Globus pallidus (tissue), 1 donor: ENCODE data around the gene SORCS1.

Experiments used
- DNase-seq: peaks from one replicate; pipeline ENCODE4 v3.0.0-alpha.2; 2015; ENCODE audit warnings: low spot score

The SORCS1 gene

DNA sequence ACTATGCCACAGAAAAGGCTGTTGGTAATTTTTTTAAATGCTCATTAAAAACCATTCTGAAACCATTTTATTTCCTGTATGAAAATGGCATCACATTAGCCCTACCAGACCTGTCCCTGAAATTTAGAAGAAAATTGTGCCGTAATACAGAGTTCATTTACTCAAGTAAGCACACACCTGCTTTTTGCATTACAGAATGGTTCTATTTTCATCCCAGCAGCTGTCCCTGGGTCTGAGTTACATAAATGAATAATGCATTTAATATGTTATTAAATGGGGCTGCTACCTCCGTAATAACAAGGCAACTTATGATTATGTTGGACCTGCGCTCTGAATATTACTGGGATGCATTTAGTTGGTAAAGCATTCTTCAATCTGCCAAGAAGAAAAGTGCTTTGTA, 508.9 kb downstream of the SORCS1 start:
- DNase-seq: no peak

DNA sequence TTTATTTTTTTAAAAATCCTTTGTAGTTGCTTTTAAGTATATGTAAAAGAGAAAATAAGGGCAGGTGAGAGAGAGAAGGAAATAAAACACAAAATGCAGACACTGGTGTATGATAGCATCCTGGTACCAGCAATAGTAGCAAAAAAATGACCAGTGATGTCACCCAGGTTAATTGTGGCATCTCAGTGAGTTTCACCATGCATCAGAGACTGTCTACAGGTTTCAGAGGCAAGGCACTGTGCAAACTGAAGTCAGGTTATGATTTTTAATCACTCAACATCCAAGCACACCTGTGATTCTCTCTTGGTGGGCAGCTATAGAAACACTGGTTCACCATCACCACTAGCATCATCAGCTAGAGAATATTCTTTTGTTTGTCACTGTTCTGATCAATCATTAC, 509.3 kb downstream of the SORCS1 start:
- no peak for DNase-seq

DNA sequence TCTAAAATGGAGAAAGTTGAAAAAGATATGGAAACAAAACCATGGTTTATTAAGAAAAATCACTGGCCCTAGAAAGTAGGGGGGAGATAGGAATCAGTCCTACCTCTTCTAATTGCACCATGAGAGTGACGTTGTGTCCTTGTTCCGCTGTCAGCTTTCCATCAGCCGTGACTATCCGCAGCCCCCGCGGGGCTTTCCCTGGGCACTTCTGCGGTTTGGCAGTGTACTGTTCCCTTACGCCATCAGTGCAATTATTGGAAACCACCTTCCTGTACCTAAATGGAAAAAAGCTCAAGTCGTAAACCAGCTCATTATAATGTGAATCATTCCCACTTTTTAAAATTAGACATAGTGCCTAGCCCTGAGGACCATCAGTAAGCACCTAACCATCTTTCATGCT, 512.2 kb downstream of the SORCS1 start:
- DNase-seq: no peak

DNA sequence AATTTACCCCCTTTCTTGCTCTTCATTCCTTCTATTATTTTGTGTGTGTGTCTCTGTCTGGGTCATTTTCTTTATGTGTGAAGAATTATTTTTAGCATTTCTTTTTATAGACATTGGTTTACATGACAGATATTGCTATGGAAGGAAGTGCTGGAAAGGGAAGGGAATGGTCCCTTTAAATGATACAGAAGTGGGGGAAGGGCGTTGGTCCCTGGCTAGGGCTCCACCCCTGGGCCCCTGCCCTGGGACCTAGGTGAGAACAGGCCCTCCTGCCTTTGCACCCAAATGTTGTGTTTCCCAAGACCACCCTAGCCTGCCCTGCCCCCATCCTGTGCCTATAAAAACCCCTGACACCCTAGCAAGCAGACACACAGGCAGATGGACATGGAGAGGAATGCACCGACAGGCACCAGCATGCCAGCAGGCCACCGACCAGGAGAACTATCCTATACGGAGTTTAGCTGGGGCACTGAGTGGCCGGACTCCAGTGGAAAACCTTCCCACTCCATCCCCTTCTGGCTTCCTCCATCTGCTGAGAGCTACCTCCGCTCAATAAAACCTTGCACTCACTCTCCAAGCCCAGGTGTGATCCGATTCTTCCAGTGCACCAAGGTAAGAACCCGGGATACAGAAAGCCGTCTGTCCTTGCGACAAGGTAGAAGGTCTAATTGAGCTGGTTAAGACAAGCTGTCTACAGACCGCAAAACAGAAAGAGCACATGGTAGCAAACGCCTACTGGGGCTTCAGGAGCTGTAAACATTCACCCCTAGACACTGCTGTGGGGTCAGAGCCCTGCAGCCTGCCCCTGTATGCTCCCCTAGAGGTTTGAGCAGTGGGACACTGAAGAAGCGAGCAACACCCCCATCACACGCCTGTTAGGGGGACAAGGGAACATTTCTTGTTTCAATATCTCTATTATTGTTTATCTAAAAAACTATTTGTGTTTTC, 515.7 kb downstream of the SORCS1 start:
- no peak for DNase-seq

DNA sequence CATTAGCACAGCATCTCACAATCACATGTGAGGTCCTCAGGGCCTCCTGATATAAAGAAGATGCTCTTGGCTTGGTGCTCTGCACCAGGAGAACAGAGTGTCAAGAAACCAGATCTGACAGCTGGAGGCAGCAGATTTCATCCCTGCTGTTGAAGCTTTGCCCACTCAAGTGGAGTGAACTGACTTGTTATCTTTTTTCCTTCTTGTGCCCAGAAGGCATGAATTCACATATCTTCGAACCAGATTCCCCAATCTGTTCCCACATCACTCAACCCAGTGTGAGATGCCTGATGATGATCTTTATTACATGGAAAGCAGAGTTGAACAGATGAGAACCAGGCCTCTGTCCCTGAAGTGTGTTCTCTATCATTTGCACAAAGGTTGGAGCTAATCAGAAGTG, 521.0 kb downstream of the SORCS1 start:
- no peak for DNase-seq

DNA sequence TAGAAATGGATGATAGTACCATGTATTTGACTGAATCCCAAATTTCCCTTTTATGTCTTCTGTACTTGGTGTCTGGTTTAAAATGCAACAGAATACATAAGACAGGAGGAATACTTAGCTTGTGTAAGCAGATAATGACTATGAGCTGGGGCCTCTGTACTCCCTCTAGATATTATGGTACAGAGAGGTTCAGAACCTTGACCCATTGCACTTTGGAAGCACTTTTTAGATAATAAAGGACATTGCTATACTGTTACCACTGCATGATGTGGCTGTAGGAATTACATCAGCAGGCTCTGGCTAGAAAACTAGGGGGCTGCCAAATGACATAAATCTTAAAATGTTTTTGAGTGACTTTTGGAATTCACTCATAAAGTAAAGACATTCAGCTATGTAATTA, 526.6 kb downstream of the SORCS1 start:
- no peak for DNase-seq

DNA sequence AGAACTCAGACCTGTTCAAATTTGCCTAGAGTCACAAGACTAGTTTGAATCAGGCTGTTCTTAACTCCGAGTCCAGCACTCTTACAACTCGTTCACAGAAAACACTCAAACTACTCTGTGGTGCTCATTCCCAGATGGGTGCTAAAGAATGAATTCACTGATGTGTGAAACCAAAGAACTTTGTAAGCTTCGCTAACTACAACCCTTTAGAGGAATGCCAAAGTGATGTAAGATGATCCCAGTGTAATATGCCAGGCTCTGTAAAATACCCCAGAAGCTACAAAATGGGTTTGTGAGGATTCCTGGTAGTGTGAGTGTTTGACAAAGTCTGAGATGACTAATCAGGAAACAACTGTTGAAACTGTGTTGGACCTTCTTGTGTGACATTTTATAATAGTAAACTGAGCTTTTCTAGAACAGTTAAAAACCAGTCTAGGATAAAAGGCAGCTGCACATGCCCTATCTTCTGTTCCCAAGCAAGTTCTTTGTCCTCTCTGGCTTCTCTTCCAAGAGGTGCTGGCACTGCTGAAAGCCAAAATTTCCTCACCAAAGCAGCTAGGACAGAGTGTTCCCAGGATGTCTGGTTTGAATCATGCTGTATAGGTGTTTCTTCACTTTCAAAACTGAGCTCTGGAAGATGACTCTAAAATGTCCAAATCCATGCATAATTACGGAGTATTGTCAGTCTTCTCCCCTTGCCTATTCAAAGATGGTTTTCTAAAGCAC, 527.6 kb downstream of the SORCS1 start:
- DNase-seq: no peak

DNA sequence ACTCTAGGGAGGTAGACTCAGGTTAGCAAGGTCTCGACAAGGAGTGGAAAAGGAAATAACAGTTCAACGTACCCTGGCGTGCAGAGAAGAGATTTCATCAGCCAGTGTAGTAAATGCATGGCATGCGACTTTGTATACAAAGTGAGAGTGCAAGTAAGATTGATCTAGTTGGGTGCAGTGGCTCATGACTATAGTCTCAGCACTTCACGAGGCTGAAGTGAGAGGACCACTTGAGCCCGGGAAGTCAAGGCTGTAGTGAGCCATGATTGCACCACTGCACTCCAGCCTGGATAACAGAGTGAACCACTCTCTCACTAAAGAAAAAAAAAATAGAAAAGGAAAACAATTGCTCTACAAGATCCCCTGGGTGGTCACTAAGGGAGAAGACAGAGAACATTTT, 528.6 kb downstream of the SORCS1 start:
- DNase-seq: no peak

DNA sequence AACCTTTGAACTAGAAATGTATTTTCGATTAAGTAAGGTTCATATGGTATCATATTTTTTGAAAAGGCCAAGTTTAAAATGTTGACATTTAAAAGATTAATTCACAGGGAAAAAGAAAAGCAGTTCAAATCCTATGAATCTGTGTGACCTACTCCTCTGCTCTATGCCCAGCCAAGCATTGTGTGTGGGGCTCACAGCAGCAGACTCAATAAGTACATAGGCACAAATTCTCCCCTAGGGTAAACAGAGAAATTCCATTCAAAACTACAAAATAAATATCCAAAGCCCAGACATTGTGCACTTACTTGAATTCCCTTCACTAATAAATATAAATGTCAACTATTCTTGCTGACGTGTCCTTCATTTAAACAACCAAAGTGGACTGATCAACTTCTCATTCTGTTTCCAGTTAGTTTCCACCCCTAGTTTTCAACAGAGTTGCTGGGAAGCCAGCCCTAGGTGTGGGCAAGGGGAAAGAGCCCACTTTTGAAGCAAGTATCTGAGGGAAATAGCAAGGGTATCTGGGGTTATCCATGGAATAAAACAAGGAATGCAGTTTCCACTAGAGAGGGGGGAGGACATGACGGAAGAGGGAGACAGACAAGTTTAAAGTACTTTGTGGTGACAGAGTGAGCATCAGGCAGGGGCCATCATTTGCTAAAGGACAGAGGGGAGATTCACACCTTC, 533.3 kb downstream of the SORCS1 start:
- DNase-seq: no peak

DNA sequence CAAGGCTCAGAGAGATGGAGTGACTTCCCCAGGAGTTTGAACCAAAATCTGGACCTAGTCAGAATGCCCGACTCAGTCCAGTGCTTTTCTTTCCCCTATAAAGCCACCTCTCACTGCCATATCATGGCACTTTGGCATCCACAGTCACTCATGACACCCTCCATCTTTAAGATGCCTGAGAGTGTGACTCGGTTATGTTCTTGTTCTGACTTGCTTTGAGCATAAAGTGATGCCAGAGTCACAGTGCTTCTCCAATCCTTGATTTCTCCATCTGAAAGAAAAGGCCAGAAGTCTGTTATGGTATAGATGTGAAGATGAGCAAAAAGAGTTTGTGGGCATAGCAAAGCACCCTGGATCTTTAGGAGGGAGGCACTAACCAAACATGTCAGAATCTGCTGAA, 538.1 kb downstream of the SORCS1 start:
- DNase-seq: no peak

DNA sequence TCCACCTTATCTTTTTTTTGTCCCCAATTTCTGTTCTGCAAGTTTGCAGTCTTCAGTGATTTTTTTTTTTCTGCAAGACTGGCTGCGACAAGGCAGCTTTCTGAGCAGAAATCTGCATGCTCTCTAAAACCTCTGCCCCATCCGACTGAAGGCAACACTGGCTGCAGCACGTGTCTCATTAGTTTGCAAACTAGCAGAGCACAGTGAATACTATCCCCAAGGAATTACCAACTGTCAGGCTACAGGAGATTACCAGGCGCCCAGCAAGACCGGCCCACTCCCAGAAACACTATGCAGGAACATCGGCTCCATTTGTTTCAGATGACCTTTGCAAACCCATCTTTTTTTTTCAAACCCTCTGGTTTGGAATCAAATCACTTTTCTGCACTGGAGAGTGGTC, 538.8 kb downstream of the SORCS1 start:
- no peak for DNase-seq

DNA sequence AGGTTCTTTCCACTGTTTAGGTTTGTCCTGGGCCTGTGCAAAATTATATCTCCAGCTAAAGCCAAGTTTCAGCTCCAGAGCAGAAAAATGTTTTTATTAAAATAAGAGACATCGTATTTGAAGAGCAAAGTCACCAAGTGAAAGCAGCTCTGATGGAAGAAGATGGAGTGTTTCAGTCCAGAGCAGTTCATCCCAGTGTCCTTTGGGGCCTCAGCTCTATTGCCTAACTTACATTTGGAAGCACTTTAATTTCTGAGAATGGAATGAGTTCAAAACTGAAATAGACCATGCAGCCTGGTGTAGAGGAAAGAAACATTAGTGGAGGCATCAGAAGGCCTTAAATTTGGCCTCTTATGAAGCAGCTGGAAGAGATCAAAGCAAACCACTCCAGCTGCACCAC, 545.2 kb downstream of the SORCS1 start:
- no peak for DNase-seq

DNA sequence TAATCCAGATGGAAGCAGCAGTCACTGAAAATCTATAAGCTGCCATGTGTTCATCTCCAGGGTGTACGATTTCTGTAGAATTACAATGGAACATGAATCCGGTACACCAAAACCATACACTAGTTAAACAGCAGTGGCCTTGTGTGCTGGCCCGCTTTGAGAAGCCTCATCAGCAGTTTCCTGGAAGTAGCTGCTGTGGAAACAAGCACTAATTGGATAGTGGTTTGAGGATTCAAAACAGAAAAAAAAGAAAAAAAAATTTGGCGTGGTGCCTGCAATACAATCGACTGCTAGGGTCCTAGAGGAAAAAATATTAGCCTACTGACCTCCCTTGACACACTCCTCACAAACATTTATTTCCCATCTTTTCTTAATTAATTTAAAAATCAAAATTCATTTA, 545.9 kb downstream of the SORCS1 start:
- no peak for DNase-seq

DNA sequence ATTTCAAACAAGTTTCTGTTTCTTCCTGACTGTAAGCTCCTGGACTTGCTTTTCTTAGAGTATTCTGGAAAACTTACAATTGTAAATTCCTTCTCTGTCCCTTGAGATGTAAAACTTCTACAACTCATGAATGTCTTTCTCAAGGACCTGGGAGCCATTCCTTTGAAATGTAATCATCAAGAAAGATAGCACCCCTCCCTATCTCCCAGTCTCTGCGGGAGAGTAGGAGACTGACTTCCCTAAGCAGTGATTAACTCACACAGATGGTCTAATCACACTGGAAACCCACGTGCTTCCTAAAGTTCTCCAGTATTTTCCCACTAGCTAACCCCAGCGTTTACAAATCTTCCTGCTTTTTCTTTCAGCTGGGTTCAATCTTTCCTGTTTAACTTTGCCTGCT, 549.4 kb downstream of the SORCS1 start:
- no peak for DNase-seq

DNA sequence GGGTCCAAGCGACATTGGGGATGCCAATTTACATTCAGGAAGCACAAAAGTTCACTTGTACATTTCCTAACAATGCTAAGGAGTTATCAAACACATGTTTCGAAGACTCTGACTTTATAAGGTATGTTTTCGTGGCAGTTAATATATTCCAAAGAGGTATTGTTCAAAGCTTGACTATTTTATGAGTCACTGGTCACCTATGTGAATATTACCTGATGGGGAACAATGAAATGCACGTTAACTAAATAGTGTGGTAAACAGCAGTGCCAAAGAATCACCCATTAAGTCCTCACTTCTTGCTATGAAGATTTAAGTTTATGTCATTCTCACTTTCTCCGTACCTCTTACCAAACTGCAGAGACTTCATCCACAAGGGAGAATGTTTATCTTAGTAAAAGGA, 550.2 kb downstream of the SORCS1 start:
- no peak for DNase-seq

DNA sequence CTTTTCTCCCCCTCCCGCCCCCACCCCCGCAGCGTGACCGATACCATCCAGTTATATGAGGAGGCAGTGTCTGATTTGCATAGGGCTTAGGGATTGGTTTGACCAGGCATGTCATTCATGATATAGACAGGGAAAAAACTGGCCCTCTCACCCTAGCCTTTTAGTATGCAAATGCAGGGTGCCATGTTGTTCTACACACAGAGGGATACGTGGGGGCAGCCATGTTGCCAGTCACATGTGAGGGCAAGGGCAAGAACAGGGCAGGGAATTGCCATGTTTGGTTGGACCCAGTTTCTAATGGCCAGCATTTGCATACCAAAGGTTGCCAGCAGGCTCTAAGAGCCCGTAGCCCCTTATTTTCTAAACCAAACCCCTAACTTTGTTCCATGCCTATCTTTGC, 552.1 kb downstream of the SORCS1 start:
- no peak for DNase-seq

DNA sequence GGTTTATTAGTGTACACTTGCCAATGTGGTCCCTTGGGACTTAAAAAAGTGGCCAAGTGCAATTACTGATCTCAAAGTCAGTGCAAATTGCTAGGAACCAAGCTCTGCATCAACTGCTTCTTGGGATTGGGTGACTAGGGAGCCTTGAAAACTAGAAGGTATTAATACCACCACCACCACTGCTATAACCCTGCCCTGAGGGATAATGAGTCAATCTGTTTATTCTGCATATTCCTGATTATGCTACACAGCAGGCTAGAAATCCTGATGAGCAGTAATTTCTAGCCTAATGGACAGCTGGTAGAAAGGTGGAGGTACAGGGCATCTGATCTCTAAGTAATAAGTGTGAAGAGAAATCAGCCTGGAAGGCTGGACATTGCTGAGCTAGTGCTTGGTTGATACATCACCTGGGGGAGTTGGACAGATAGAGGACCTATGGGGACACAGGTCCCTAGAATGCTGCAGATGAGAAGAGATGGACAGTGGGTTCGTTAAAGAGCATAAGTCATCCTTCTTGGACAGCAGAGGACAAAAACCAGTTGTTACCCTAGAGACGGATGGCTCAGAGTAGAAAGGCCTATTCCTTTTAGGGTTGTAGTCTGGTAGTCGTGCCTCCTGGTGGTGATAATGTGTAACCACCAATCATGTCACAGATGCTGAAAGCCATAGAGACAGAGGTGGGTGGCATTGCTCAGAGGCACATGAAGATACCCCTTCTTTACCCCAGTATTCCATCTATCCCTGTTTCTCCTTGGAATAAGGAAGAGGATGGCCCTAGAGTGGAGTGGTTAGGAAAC, 554.8 kb downstream of the SORCS1 start:
- DNase-seq: no peak

DNA sequence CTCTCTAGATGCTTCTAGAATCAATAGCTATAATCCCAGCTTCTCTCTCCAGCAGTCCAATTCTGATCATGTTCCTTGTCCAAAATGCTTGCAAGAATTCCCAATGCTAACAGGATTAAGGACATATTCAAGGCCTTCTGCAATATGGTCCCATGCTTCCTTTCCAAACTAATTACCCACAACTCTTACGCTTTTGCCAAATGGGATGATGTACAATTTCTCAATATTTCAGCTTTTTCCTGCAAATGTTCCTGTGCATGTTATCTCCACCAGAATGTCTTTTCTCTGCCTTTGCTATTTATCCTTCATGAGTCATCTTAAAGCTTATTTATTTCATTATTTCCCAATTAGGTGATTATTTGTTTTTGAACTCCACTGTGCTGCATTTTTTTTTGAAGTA, 556.4 kb downstream of the SORCS1 start:
- DNase-seq: no peak

DNA sequence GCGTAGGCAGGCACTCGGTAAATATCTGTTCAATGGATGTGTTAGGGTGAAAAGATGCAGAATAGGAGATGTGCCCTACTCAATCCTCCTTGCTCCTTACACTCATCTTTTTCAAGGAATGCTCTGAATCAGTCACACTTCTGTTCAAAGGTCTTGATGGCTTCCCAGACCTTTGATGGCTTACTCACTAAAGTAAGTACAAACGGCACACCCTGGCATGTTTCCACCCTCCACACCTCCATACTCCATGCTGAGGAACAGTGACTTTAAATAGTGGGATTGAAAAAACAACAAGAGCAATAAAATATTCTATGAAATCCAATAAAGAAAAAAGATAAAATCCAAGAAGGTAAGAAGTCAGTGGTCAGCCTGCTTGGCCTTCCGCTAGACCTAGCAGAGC, 569.2 kb downstream of the SORCS1 start:
- DNase-seq: no peak

DNA sequence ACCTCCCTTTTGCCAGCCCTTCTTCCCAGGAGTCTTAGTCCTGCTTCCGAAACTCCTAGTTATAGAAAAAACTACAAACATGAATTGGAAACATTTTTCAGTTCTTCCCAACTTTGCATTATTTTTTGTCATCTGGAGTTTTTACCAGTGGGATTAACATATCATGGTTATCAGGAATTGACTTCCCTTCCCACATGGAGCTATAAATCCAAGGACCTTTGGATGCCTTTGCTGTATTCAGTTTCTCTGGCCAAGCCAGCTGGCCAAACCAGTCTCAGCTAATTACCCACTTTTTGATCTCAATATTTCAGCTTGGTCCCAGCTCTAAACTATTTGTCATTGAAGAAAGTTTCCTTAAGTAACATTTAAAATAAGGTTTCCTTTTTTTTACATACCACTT, 570.6 kb downstream of the SORCS1 start:
- DNase-seq: no peak

DNA sequence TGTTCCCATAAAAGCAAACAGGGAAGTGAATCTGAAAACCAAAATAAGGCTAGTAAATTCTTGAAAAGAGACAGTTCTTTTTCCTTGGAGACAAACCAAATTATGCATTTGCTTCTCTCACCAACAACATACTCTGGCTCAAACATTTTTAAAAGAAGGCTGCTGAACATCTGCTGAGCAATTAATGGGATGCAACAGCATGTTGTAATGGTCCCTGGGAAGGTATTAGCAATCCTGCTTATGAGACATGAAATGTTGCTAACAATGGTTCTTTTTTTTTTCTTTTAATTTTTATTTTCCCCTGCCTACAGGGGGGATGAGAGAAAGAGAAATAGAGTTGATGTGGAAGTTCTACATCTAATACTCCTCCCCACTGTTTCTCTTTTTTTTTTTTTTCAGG, 572.1 kb downstream of the SORCS1 start:
- no peak for DNase-seq

DNA sequence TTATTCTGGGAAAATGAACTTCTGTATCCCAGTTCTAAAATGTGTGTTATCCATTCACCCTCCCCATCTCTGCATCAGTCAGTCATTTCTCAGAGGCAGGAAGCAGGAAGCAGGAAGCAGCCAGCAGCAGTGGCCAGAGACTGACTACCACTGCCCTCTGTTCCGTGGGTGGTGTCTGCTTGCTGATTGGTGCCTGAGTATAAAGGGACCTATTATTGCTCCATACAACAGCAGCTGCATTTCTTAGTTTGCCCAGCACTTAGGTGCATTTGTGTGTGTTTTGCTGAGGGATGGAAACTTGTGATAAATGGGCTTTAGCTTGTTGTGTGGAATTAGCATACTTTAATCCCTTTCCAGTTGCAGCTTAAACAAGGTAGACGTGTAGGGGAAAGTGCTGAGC, 582.2 kb downstream of the SORCS1 start:
- peak; percentile 91 for DNase-seq
